NCI-H2171 treated with DMSO at 0.1 percent for 48 hours (cell line): ENCODE data around the gene VPS11.
"Not testable (repeated sequence)": the region's sequence is repeated elsewhere in the genome, so short reads cannot be mapped to it uniquely, and the experiment has no call there.

ENCODE experiments used
- DNase-seq: peaks from one replicate; lab custom pipeline; 2025; lab: John Stamatoyannopoulos, UW

Gene VPS11

DNA sequence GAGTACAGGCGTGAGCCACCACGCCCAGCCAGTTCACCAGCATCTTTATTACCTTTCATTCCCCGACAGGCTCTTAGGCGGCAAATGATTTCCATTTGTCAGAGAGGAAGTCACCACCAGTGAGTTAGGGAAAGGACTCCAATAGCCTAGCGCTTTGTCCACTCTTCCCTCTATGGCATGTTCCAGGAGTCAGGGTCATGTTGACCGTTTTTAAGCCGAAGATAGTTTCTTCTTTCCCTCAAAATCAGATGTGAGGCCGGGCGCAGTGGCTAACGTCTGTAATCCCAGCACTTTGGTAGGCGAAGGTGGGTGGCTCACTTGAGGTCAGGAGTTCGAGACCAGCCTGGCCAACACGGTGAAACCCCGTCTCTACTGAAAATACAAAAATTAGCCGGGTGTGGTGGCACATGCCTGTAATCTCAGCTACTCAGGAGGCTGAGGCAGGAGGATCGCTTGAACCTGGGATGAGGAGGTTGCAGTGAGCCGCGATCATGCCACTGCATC is 35.6 kb downstream of the VPS11 start:
- DNase-seq: not testable (repeated sequence)

DNA sequence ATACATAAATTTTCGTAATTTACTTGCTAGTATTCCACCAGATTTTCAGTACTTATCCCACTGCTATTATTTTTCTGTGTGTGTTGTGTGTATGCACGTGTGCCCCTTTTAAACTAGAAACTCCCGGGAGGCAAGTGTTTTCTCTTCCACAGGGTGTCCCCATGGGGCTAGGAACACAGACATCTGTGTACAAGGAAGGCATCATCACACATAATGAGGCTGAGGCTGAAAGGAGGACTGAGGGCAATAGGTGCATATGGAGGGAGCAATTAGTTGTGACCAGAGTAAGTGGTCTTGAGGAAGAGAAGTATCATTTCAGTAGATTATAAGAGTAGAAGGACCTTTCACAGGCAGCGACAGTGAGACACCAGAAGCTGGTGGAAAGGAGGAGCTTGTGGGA is 36.2 kb downstream of the VPS11 start:
- DNase-seq: peak; percentile 77

DNA sequence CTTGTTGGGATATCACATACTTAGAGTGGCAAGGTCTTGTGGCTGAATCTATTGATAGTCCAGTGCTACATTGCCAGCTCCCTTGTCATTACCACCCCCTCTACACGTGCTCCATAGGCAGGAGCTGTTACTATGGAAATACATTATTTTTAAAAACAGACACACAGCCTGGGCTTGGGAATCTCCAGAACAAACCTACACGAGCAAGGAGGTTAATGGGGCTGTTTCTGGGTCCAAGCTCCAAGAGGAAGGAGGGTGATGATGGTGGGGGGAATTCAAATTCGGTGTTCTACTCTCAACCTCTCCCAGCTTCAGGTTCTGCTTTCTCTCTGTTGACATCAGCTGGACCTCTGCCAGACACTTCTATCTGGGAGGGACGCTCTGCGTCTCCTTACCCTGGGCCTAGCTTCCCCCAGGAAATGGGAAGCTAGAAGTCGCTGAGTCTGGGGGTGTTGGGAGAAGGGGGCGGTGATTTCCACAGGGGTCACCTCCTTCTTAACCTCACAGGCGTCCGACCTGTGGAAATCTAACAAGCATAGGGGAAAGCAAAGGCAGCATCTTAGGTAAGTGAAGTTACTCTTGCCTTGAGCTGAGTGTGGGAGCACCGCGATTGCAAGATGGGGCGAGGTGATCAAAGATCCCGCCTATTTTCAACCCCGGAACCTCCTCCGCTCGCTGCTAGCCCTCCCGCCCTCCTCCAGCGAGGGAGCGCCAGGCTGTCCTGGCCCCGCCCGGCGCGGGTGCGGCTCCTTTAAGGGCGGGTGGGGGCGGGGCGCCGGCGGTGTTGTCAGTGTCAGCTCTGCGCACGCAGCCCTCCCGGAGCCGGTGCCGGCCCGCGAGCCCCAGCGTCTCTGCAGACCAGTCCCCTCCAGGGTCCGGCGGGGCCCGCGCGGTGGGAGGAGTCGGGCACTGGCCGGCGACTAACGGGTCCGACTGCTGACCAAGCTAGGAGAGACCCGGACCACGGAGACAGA is 39.2 kb downstream of the VPS11 start, which contains the start of gene C2CD2L:
C2CD2L (plus strand) TSS at position 781 of the 974 bp plus-strand sequence. CDS start 398 bp downstream, outside the sequence.
- peak; percentile 77 for DNase-seq

DNA sequence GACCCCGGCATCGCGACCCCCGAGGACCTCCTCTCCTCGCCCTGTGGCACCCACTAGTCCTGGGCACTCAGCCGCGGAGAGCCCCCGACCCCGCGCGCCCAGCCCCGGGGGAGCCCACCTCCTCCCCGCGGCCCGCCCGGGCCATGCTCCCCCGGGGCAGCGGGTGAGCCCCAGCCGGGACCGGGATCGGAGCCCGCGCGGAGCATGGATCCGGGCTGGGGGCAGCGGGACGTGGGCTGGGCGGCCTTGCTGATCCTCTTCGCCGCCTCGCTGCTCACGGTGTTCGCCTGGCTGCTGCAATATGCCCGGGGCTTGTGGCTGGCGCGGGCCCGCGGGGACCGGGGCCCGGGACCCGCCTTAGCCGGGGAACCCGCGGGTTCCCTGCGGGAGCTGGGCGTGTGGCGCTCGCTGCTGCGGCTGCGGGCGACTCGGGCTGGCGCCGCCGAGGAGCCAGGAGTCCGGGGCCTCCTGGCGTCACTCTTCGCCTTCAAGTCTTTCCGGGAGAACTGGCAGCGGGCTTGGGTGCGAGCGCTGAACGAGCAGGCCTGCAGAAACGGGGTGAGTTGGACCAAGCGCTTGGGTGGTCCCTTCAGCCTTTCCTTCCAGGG is 40.0 kb downstream of the VPS11 start:
- no peak for DNase-seq

DNA sequence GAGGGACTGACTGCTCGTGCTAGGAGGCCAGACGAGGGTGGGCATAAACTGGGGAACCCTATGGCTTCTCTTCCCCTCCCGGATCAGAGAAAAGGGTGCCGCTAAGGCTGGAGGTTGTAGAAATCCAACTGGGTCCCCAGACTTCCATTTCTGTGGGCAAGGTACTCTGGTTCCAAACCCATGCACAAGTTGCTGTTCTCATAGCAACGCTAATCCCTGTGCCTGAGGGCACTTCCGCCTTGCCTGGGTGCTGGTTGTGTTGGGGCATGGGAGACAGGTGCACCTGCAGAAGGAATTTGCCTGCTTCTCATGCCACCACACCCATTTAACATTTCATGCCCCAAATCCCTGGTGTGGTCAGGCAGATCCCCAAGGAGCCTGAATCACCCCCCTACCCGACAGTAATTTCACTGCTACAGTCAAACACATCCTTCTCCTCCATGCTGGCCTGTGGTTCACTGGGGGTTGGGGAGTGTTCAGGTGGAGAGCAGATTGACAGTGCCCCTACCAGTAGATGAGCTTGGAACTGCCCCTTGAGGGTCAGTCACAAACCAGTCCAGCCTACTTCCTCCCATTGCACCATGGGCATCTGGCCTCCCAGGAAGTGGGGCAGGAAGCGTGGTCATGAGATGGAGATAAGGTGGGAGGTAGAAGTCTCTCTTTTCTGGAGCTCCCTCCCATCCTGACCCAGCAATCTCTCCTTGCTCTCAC is 40.7 kb downstream of the VPS11 start:
- no peak for DNase-seq

DNA sequence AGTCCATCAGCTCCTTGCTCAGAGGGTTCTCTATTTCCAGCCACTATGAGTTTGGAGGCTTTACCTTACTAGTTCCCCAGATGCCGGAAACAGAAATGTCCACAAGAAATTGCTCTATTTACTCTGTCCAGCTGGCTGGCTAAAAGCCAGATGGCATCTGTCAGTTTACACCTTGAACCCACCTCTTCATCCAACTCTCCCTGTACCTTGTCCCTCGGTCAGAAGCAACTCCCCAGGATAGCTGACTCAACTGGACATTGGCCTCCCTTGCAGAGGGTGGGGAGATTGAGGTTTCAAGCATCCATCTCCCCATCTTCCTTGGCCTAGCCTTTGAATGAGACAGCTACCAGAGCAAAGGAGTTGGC is 41.2 kb downstream of the VPS11 start:
- no peak for DNase-seq

DNA sequence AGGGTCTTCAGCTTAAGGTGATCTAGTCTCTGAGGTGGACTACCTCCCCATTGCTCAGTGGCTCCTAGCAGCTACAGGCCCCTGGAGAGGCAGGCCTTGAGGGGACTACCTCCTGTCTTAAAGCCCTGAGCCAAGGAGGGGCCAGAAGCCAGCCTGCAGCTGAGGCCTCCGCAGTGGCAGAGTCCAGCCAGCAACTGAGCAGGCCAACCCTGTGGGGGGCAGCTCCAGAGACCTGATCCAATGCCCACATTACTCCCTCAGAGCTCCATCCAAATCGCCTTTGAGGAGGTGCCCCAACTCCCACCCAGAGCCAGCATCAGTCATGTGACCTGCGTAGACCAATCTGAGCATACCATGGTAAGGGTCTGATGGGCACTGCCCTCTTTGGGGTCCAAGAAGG is 42.2 kb downstream of the VPS11 start:
- DNase-seq: no peak

DNA sequence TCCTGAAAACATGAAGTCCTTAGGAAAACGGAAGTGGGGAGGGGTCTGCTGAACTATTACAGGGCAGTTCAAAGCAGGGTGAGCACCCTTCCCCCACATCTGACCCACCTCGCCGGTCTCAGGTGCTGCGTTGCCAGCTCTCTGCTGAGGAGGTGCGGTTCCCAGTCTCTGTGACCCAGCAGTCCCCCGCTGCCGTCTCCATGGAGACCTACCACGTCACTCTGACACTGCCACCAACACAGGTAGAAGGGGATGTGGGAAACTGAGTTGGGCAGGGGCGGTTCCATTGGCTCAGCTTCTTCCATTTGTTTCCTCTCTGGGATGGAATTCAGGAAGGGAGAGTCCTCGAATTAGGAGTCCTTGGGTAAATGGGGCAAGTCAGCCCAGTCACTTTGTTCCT is 42.8 kb downstream of the VPS11 start:
- DNase-seq: no peak

DNA sequence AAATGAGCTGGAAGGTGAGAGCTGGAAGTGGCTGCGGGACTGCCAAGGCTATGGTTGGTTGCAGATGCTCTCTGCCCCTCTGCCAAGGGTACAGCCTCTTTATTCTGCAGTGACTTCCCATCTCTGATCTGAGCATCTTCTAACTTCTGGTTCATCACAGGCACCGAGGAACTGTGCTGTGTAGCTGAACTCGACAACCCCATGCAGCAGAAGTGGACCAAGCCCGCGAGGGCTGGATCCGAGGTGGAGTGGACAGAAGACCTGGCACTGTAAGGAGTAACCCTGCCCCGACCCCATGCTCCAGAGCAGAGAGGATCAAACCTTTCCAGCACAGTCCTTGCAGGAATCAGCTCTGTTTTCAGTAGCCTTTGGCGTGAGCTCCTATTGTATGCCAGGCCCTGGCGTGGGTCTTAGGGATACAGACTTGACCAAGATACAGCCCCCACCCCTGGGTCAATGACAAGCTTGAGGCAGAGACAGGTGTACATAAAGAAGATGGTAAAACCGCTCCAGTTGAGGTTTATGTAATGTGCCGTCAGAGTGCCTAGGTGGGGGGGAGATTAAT is 43.8 kb downstream of the VPS11 start:
- no peak for DNase-seq

DNA sequence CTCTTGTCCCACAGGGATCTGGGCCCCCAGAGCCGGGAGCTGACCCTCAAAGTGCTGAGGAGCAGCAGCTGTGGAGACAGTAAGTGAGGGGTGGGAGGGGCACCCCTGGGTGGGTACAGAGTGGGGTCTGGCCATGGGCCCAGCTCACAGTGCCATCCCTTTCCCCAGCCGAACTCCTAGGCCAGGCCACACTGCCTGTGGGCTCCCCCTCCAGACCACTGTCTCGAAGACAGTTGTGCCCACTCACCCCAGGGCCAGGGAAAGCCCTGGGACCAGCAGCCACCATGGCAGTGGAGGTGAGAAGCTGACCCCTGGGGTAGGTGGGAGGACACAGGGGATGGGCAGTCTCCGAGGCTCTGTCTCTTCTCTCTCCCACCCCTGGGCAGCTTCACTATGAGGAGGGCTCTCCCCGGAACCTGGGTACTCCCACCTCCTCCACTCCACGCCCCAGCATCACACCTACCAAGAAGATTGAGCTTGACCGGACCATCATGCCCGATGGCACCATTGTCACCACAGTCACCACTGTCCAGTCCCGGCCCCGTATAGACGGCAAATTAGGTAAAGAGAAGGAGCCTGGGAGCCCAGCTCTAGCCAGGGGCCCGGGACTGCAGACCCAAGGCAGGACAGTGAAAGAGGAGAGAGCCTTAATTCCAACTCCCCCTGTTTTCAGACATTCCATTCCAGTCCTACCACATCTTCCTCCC is 44.8 kb downstream of the VPS11 start:
- no peak for DNase-seq

DNA sequence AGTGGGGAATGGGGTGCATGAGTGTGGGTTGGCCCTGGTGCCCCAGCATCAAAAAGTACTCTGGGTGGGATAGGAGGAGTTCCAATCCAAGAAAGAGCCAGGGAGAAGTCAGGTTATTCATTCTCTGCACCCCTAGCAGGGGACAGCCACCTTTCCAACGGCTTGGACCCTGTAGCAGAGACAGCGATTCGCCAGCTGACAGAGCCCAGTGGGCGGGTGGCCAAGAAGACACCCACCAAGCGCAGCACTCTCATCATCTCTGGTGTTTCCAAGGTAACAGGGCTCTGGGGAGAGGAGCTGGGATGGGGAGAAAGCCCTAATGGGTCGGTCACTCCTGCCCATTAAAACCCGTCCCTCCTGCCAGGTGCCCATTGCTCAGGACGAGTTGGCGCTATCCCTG is 46.1 kb downstream of the VPS11 start:
- no peak for DNase-seq

DNA sequence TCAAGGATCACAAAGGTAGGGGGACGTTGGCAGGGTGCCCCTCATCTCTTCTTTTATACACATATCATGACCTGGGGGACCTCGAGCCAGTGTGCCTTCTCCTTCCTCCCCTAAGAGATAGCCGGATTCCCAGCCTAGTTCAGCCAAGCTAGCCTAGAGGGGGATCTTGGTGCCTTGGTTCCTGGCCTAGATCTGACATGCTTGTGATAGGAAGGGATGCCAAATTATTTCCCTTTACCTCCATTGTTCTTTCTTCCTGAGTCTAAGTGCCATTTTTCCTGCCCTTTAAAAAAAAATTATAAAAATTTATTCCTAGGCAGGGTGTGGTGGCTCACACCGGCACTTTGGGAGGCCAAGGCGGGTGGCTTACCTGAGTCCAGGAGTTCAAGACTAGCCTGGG is 46.7 kb downstream of the VPS11 start:
- no peak for DNase-seq

DNA sequence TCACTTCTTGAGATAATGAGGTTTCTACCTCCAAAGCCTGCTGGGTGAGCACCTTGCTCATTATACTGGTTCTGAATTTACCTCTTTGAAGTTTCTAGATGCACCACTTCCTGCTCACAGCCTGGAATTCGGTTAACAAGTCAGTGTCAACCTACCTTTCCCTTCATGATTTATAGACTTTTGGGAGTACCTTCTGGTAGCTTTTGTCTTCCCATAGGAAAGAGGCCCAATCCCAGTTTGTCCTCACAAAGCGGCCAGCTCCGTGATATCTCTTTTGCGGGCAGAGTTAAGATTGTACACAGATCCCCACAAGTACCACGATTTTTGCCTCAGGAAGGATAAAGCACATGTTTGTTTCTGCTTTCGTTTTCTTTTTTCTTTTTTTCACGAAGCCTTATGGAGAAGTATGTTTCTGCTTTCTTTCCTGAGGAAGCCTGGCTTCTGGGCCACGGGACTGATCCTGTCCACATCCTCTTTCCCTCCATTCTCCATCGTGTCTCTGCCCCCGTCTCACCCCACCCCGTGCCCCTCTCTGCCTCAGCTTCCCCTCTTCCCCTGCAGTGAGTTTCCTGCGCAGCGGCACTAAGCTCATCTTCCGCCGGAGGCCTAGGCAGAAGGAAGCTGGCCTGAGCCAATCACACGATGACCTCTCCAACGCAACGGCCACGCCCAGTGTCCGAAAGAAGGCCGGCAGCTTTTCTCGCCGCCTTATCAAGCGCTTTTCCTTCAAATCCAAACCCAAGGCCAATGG is 48.0 kb downstream of the VPS11 start:
- DNase-seq: no peak

DNA sequence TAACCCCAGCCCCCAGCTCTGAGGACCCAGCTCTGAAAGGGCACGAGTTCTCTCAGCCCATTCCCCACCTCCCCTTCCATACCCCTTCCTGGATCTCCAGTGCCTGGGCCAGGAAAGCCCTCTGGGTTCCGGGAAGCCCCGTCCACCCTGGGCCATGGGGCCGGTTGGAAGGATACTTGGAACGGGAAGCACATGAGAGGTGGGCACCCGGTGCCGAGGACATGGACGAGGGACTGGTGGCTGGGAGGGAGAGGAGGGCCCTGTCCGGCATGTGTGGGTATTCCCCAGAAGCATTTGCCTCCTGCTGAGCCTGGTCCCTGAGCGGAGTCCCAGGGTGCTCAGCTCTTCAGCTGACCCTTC is 48.6 kb downstream of the VPS11 start:
- DNase-seq: no peak

DNA sequence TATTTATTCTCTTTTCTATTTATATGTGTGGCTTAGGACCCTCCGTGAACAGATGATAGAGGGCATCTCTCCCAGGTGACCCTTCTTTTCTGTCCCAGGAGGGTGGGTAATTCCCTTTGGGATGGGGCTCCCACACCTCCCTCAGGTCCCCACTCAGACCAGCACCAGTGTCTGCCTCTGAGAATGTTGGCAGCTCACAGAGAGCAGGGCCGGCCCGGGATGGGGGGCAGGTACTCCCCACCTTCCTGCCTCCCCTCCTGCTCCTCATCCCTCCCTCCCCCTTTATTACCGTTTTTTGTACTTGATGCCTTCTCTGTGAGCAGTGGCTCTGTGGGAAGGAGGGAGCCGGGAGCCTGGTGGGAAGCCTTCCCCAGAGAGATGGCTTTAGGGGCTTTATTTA is 49.0 kb downstream of the VPS11 start:
- DNase-seq: no peak

DNA sequence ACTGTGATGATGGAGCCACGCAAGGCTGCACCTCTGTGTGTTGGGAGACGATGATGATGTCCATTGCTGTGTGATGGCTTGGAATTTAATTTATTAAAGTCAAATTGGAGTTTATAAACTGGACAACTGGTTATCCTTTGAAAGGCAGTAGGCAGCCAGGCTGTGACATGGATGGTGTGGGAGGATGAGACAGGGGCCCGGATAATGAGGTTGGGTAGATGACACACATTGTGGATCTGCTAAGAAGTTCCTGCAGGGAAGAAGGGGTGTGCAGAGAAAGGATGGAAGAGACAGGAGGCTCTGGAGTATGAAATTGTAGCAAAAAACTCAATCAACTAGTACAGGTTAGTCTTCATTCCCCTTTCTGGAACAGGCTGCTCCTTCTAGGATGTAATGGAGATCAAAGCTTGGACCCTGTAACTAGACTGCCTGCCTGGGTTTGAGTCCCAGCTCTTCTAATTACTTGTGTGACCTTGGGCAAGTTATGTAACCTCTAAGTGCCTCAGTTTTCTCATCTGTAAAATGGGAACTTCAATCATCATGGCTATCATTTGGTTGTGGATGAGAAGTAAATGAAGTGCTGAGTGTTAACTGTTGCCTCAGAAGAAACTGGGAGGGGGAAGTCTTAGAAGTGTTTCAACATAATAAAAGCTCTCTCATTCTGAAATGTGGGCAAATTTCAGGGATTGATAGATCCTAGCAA is 49.5 kb downstream of the VPS11 start:
- no peak for DNase-seq

DNA sequence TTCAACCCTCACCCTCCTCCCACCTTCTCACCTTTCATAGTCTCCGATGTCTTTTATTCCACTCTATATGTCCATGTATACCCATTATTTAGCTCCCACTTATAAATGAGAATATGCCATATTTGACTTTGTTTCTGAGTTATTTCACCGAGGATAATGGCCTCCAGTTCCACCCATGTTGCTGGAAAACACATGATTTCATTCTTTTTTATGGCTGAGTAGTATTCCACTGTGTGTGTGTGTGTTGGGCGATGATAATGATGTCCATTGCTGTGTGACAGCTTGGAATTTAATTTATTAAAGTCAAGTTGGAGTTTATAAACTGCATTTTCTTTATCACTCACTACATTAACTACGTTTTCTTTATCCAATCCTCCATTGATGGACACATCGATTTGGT is 50.6 kb downstream of the VPS11 start:
- no peak for DNase-seq

DNA sequence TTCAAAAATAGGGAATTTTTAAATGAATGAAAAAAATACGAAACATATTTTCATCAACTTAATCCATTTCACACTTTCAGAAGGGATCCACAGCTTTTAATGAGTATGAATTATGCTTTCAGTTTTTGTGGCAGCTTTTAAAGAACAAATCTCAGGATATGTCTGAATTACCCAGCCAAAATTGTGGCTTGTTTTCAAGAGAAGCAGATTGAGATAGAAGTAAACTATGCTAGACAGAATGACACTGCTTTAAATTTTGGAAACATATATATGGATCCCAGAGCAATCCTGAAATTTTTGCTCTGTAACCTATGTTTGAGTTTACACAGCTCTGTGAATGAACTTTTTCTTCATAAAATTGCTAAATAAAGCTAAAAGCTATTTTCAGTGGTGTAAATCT is 51.3 kb downstream of the VPS11 start:
- no peak for DNase-seq

DNA sequence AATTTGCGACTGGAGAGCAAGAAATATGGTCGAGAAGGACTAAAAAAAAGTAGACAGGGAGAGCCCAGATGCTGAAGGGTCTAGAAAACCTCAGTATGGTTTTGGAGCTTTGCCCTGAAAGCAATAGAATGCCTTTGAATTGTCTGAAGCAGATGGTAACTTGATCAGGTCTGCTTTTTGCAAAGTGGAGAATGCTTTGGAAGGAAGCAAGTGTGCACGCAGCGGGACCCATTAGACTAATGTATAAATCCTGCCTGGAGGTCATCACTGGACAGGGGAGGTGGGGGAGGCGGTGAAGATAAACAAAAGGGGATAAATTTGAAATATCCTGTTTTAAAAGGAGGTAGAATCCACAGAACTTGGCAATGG is 53.0 kb downstream of the VPS11 start:
- DNase-seq: peak; percentile 50
